Activated T-cell treated with anti-CD3 and anti-CD28 coated beads, Interleukin-2, amount 50 U/mL, for 72 hours (primary cell): Measurements from ENCODE around the gene IGSF5. TPM values are rescaled to one million over a fixed set of nuclear protein-coding genes. Genes with fewer than 3 reads are reported as not detected.

ENCODE experiments used
- ATAC-seq, 2 donors: fragments of 150-1000 bp; cut with Tn5 transposase; replicated peaks in 1 of 2; 2 replicates each; pipeline ENCODE4 v1.10.0; 2021; ENCODE audit warnings: moderate library complexity in 2 of 2, mild to moderate bottlenecking in 1 of 2
- DNase-seq, 2 donors: peaks; one replicate each; pipeline ENCODE4 v3.0.0; 2021 to 2022; ENCODE audit warnings: mixed read lengths in 1 of 2
- H3K27ac Mint-ChIP-seq: one replicate; pipeline ENCODE4 v1.8.0; 2022; ENCODE audit warnings: mild to moderate bottlenecking, moderate library complexity, mixed read lengths
- H3K27me3 Mint-ChIP-seq: one replicate; pipeline ENCODE4 v1.8.0; 2022; ENCODE audit warnings: low read depth, mixed read lengths
- H3K36me3 Mint-ChIP-seq, 2 donors: one replicate each; pipeline ENCODE4 v1.8.0; 2022; ENCODE audit warnings: mixed read lengths in 2 of 2, mild to moderate bottlenecking in 1 of 2; ENCODE audit not compliant: insufficient read depth in 2 of 2
- H3K4me1 Mint-ChIP-seq: one replicate; pipeline ENCODE4 v1.8.0; 2022; ENCODE audit warnings: low read depth, mixed read lengths
- H3K4me3 Mint-ChIP-seq, 2 donors: one replicate each; pipeline ENCODE4 v1.8.0; 2022; ENCODE audit warnings: mild to moderate bottlenecking in 2 of 2, mixed read lengths in 2 of 2, moderate library complexity in 2 of 2
- H3K9me3 Mint-ChIP-seq, 2 donors: one replicate each; pipeline ENCODE4 v1.8.0; 2022; ENCODE audit warnings: mixed read lengths in 2 of 2
- total RNA-seq, 2 donors: library from RNA; stranded (reverse); gene quantifications; one replicate each; pipeline ENCODE4 v1.2.3, GENCODE V29; 2022

The IGSF5 gene
- total RNA-seq, 2 donors from 2014 or later = not detected

DNA sequence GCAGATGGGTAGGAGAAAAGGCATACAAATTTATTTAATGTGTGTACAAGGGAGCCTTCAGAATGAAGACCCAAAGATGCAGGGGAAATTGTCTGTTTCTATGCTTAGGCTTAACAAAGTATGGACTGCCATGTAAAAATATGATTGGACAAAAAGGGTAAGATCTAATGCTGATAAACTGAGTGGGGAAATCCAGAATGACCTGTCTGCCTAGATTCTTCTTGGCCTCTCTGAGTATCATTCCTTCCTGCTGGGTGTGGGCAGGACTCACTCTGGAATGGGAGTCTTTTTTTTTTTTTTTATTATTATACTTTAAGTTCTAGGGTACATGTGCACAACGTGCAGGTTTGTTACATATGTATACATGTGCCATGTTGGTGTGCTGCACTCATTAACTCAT, 61.0 kb downstream of the IGSF5 start:
- Mint-ChIP-seq H3K36me3 (no peaks in the 10 kb centered on the region), H3K4me1 (no peaks in the 10 kb centered on the region), H3K9me3 (peaks cover 0 to 2% of the 10 kb centered on the region in 2 donors), H3K27ac (no peak overlapping the region), H3K27me3 (no peaks in the 10 kb centered on the region), H3K4me3 (no peak overlapping the region)
- ATAC-seq (no peak), DNase-seq (no peak)

DNA sequence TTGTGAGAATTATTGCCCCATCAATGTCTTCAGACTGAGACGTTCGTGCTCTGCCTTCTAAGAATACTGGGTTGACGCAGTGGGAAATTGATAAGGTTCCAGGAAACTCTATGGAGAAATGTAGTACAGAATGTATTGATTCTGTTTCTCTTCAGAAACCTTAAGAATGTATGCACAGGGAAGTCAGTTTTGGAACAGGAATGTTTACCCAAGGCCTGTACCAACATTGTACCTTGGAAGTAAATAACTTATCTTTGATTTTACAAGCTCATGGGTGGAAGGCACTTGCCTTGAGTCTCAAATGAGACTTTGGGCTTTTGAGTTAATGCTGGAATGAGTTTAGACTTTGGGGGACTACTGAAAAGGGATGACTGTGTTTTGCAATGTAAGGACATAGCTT, 62.8 kb downstream of the IGSF5 start:
- H3K27ac Mint-ChIP-seq = no peak overlapping the region
- H3K27me3 Mint-ChIP-seq = no peaks in the 10 kb centered on the region
- no peaks in the 10 kb centered on the region for H3K36me3 Mint-ChIP-seq
- H3K4me1 Mint-ChIP-seq = no peaks in the 10 kb centered on the region
- no peak overlapping the region for H3K4me3 Mint-ChIP-seq
- peaks cover 0 to 2% of the 10 kb centered on the region in 2 donors for H3K9me3 Mint-ChIP-seq
- ATAC-seq = no peak
- no peak for DNase-seq

DNA sequence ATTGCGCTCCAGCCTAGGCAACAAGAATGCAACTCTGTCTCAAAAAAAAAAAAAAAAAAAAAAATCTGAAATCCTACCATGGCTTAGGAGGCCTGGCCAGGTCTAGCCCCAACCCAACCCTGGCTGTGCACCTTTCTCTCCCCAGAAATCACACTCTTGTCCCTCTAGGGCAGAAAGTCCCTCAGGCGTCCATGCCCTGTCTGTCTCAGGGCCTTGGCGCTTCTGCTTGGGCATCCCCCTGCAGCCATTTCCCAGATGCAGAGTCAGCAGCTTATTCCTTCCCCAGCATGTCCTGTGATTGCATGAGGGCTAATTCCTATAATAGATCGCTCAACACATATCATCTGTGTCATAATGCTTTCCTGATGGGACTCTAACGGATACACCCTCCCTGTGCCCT, 65.0 kb downstream of the IGSF5 start:
- H3K4me3 Mint-ChIP-seq = no peak overlapping the region
- H3K36me3 Mint-ChIP-seq = no peaks in the 10 kb centered on the region
- ATAC-seq (no peak), DNase-seq (no peak)
- H3K4me1 Mint-ChIP-seq = no peaks in the 10 kb centered on the region
- H3K27ac Mint-ChIP-seq = no peak overlapping the region
- H3K9me3 Mint-ChIP-seq = peaks cover 0 to 2% of the 10 kb centered on the region in 2 donors
- H3K27me3 Mint-ChIP-seq = no peaks in the 10 kb centered on the region

DNA sequence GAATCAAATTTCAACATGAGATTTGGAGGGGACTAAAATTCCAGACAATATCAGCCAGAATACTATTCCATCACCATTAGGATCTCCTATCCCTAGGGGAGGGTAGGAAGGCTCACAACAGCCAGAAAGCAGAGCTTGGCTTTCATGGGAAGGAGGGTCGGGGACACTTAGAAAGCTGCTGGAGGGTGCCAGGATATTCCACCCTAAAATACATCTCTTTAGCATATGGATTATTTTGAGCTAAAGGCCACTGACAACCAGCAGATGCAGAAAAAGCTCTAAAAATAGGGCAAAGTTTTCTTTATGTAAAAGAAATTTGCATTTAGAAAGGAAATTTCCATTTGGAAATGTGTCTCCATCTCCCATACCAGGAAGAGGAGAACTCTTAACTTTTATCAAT, 68.0 kb downstream of the IGSF5 start:
- Mint-ChIP-seq H3K9me3 (peaks cover 0 to 2% of the 10 kb centered on the region in 2 donors), H3K4me3 (no peak overlapping the region), H3K27ac (no peak overlapping the region), H3K27me3 (no peaks in the 10 kb centered on the region), H3K4me1 (no peaks in the 10 kb centered on the region), H3K36me3 (no peaks in the 10 kb centered on the region)
- DNase-seq = no peak
- no peak for ATAC-seq

DNA sequence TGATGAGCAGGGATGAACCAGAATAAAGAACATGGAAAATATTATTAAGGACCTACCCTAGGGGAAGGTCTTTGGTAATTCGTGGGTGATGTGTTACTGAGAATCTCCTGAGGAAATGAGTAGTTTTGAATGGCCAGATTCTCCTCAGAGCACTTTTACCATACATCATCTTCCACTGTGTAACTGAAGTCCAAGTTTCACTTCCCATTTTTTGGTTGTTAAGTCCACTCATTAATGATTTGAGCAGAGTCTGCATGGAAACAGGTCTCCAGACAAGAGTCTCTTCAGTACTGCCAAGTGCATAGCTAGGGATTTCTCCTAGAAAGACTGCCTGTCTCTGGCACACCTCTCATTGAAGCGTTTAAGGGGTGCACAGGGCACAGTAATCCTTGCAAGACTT, 73.6 kb downstream of the IGSF5 start:
- no peaks in the 10 kb centered on the region for H3K36me3 Mint-ChIP-seq
- no peak overlapping the region for H3K27ac Mint-ChIP-seq
- DNase-seq (no peak), ATAC-seq (no peak)
- no peak overlapping the region for H3K4me3 Mint-ChIP-seq
- no peaks in the 10 kb centered on the region for H3K9me3 Mint-ChIP-seq
- no peaks in the 10 kb centered on the region for H3K27me3 Mint-ChIP-seq
- no peaks in the 10 kb centered on the region for H3K4me1 Mint-ChIP-seq

DNA sequence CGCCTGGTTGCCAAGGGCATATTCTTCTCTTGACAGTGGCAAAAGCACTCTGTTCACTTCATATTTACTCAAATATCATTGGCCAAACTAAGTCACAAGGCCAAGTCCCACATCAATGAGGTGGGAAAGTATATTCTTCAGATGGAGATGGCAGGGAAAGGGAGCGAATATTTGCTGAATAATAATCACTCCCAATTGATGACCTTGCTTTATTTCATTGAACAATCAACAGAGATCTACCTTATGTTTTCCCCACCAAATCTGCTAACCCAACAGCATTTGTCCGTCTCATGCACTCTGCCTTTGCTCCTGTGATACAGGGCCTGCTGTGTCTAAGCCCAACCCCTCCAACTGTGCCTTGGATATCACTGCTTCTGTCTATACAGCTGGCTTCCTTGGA, 77.1 kb downstream of the IGSF5 start:
- no peaks in the 10 kb centered on the region for H3K4me1 Mint-ChIP-seq
- H3K4me3 Mint-ChIP-seq = no peak overlapping the region
- no peak overlapping the region for H3K27ac Mint-ChIP-seq
- H3K9me3 Mint-ChIP-seq = peaks cover 0 to 4% of the 10 kb centered on the region in 2 donors
- DNase-seq (no peak), ATAC-seq (no peak)
- no peaks in the 10 kb centered on the region for H3K27me3 Mint-ChIP-seq
- no peaks in the 10 kb centered on the region for H3K36me3 Mint-ChIP-seq

DNA sequence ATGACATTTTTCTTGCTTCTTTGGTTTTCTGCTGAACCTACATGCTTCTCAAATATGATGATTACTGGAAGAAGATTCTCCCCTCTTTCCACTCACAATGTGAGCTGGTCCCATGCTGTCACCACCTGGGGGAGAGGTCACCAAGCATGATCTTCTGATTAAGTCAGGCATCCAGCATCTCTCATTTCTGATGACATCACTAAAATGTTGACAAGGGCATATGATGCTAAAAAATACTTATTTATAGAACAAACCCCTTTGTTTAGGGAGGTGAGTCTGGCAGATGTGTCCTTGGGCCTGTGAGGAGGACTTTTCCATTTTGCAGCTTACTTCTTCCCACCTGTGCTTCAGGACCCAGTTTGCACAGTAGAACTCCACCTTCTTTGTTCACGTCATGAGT, 80.3 kb downstream of the IGSF5 start:
- ATAC-seq (no peak), DNase-seq (no peak)
- Mint-ChIP-seq H3K36me3 (no peaks in the 10 kb centered on the region), H3K27me3 (no peaks in the 10 kb centered on the region), H3K27ac (no peak overlapping the region), H3K4me1 (no peaks in the 10 kb centered on the region), H3K4me3 (no peak overlapping the region), H3K9me3 (peaks cover 4 to 5% of the 10 kb centered on the region in 2 donors)

DNA sequence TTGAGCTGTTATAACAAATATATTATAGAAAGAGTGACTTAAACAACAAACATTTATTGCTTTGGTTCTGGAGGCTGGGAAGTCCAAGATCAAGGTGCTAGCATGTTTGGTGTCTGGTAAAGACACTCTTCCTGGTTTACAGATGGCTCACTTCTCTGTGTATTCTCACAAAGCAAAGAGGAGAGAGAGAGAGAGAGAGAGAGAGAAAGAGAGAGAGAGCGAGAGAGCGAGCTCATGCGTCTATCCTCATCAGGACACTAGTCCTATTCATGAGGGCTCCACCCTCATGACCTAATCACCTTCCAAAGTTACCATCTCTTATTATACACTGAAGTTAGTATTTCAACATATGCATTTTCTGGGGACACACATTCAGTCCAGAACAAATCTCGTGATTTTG, 89.6 kb downstream of the IGSF5 start:
- ATAC-seq = no peak
- H3K4me1 Mint-ChIP-seq = no peaks in the 10 kb centered on the region

DNA sequence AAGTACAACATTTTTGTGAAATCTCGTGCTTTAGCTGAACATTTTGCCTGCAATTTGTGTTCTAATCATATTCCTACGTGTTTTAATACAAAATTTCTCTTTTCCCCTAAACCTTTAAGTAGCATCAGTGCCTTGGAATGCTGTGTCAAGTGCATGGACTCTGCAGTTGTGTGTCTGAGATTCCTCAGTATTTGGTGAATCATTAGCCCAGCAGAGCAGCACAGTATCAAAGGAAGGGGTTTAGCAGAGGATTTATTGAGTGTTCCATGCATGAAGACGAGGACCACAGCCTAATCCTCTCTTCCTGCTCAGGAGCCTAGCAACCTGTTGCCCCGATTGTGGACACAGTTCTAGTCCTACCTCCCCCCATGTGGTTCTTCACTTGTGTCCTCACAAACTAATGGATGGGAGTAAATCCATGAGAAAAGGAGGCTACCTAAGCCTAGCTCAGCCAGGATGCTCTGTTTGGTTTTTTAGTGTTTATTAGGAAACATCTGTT, 92.9 kb downstream of the IGSF5 start:
- no peaks in the 10 kb centered on the region for H3K27me3 Mint-ChIP-seq
- DNase-seq = no peak
- ATAC-seq = no peak
- H3K36me3 Mint-ChIP-seq = no peaks in the 10 kb centered on the region
- no peak overlapping the region for H3K4me3 Mint-ChIP-seq
- H3K4me1 Mint-ChIP-seq = no peaks in the 10 kb centered on the region
- no peak overlapping the region for H3K27ac Mint-ChIP-seq
- H3K9me3 Mint-ChIP-seq = peaks cover 0 to 6% of the 10 kb centered on the region in 2 donors

More for the DNA sequence above, 89.6 kb downstream of the IGSF5 start:
- Mint-ChIP-seq H3K36me3 (no peaks in the 10 kb centered on the region), H3K4me3 (no peak overlapping the region), H3K27me3 (no peaks in the 10 kb centered on the region), H3K9me3 (peaks cover 0 to 3% of the 10 kb centered on the region in 2 donors), H3K27ac (no peak overlapping the region)
- no peak for DNase-seq

DNA sequence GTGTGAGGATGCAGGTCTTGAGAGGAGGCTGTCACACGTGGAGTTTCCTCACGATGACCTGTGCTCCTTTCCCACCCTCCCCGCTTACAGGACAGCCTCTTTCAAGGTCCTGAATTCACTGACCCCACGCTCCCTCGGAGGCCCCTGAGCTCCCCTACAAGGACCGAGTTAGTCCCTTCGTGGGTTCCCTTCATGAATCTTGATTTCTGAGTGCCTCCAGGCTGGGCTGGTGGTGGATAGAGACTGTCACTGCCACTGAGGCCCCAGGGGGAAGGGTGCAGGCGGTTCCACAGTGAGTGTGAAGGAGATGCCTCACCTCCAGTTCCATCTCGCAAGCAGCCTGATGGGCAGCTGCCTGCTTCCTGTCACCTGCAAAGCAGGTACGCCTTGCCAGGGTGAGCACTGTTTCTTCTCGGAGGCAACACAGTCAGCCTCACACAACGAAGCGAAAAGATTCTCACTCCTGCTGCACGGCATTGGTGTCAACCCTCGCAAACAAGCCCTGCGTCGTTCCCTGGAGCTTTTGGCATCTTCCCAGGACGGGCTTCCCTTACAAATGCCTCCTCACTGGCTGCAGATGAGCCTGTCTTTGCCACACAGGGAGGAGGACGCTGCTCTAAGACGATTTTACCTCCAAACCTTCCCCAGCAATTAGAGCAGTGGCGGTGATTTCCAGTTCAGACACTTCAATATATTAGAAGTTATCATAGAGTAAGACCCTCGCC, 95.6 kb downstream of the IGSF5 start:
- H3K9me3 Mint-ChIP-seq = peaks cover 0 to 4% of the 10 kb centered on the region in 2 donors
- no peaks in the 10 kb centered on the region for H3K27me3 Mint-ChIP-seq
- H3K27ac Mint-ChIP-seq = no peak overlapping the region
- H3K4me1 Mint-ChIP-seq = no peaks in the 10 kb centered on the region
- peaks cover 0 to 2% of the 10 kb centered on the region in 2 donors for H3K36me3 Mint-ChIP-seq
- DNase-seq (no peak), ATAC-seq (no peak)
- H3K4me3 Mint-ChIP-seq = no peak overlapping the region

DNA sequence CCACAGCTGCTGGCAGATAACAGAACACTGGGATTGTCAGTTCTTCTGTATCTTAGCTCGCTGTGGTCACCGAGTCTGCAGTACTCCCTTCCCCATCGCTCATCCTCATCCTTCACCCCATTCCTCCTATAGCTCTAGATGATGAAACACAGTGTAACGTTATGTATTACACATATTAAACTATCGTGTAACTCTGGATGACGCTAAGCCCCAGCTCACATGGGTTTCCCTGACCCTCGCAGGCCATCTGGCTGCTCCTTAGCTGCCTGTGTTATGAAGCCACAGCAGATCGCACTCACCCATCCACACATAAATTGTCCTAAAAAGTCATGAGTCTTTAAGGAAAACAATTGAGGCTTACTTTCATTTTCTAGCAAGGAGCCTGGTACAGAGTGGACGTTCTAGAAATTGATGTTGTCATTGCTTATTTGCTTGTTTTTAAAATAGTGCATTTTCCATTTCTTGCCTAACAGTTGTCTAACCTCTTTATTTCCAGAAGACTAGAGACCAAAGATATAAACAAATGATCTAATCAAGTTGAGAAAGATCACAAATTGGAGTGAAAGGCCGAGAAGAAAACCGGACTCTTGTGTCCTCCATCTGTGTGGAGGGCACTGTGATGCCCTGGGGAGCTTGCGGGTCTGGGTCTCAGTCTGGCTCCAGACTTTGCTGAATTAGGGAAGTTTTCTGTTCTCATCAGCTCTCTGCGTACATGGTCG, 97.9 kb downstream of the IGSF5 start:
- Mint-ChIP-seq H3K4me1 (no peaks in the 10 kb centered on the region), H3K27ac (no peak overlapping the region), H3K36me3 (peaks cover 0 to 2% of the 10 kb centered on the region in 2 donors), H3K4me3 (no peak overlapping the region), H3K9me3 (peaks cover 0 to 4% of the 10 kb centered on the region in 2 donors), H3K27me3 (no peaks in the 10 kb centered on the region)
- DNase-seq (no peak), ATAC-seq (no peak)

DNA sequence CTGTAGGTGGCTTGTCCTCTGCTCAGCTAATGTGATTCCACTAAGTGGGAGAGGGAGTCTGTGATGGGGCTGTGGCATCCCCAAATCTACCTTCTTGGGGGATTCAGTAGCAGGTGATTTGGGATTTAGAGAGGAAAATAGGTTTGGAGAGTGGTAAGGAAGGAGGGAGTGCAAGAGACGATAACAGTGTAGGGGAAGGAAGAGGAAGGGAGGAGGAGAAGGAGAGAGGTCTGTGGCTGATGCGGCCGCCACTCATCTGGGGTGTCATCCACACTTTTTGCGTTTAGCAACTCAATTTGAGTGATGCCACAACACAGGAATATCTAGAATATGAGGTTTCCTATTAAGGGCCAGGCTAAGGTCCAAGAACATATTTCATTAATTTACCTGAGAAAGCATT, 98.5 kb downstream of the IGSF5 start:
- Mint-ChIP-seq H3K4me3 (no peak overlapping the region), H3K27ac (no peak overlapping the region), H3K27me3 (no peaks in the 10 kb centered on the region), H3K4me1 (no peaks in the 10 kb centered on the region), H3K36me3 (peaks cover 0 to 2% of the 10 kb centered on the region in 2 donors), H3K9me3 (peaks cover 0 to 4% of the 10 kb centered on the region in 2 donors)
- DNase-seq = no peak
- ATAC-seq = no peak

DNA sequence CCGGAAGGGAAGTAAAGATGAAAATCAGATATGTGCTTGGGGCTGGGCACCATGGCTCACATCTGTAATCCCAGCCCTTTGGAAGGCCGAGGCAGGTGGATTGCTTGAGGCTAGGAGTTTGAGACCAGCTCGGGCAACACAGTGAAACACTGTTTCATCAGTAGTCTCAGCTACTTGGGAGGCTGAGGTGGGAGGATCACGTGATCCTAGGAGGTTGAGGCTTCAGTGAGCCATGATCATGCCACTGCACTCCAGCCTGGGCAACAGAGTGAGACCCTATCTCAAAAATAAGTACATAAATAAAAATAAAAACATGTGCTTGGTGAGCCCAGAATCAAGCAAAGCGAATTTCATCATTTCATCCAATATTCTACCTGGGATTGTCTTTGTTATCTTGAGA, 98.9 kb downstream of the IGSF5 start:
- ATAC-seq (no peak), DNase-seq (no peak)
- H3K27ac Mint-ChIP-seq = no peak overlapping the region
- peaks cover 0 to 2% of the 10 kb centered on the region in 2 donors for H3K36me3 Mint-ChIP-seq
- H3K9me3 Mint-ChIP-seq = peaks cover 0 to 4% of the 10 kb centered on the region in 2 donors
- H3K27me3 Mint-ChIP-seq = no peaks in the 10 kb centered on the region
- no peak overlapping the region for H3K4me3 Mint-ChIP-seq
- H3K4me1 Mint-ChIP-seq = no peaks in the 10 kb centered on the region
